CD14-positive monocyte (primary cell): ENCODE data around the gene APBA2. TPM values are rescaled to one million over a fixed set of nuclear protein-coding genes. Genes with fewer than 3 reads are reported as not detected.
A peak's percentile ranks its signal among the peaks of the same experiment; 100 is the strongest.

Experiments used
- DNase-seq, 3 donors: peaks; one replicate each; pipeline ENCODE4 v3.0.0-alpha.2; 2011 to 2022
- H2AFZ ChIP-seq: 2 replicates; pipeline ENCODE4 v1.6.0; 2012; ENCODE audit warnings: mild to moderate bottlenecking, low read depth, low read length, inconsistent platforms; ENCODE audit not compliant: insufficient read depth, poor library complexity, severe bottlenecking
- H3K27ac ChIP-seq, 2 donors: 1 replicate in 1 of 2; 2 replicates in 1 of 2; pipeline ENCODE4 v1.5.1; 2012 to 2013; ENCODE audit warnings: low read length in 2 of 2, control low read depth in 1 of 2, inconsistent platforms in 1 of 2, low read depth in 1 of 2, mild to moderate bottlenecking in 1 of 2
- H3K27me3 ChIP-seq, 2 donors: one replicate each; pipeline versions ENCODE4 v1.6.0 to v1.6.1; 2011 to 2013; ENCODE audit warnings: low read length in 2 of 2; ENCODE audit not compliant: control insufficient read depth in 2 of 2, insufficient read depth in 2 of 2
- H3K36me3 ChIP-seq, 2 donors: replicated peaks in 1 of 2; 1 replicate in 1 of 2; 2 replicates in 1 of 2; pipeline versions ENCODE4 v1.5.1 to v1.6.1; 2012 to 2013; ENCODE audit warnings: low read length in 2 of 2, control low read depth in 1 of 2, inconsistent platforms in 1 of 2, mild to moderate bottlenecking in 1 of 2; ENCODE audit not compliant: insufficient read depth in 2 of 2, control insufficient read depth in 1 of 2
- H3K4me1 ChIP-seq, 2 donors: 1 replicate in 1 of 2; 2 replicates in 1 of 2; pipeline versions ENCODE4 v1.5.1 to v1.6.1; 2012 to 2013; ENCODE audit warnings: low read length in 2 of 2, control low read depth in 1 of 2, inconsistent platforms in 1 of 2, mild to moderate bottlenecking in 1 of 2, moderate library complexity in 1 of 2; ENCODE audit not compliant: insufficient read depth in 2 of 2, control insufficient read depth in 1 of 2
- H3K4me2 ChIP-seq: replicated peaks from 2 replicates; pipeline ENCODE3; 2012; ENCODE audit warnings: low read length, moderate library complexity, mild to moderate bottlenecking; ENCODE audit not compliant: poor library complexity, severe bottlenecking; ENCODE audit errors: extremely low read depth
- H3K4me3 ChIP-seq, 3 experiments: fragments of 200-600 bp in 1 of 3; sonication (generic) in 1 of 3; replicated peaks in 1 of 3; 1 replicate in 2 of 3; 2 replicates in 1 of 3; pipeline ENCODE4 v1.5.1; 2011 to 2013; ENCODE audit warnings: low read length in 3 of 3, mild to moderate bottlenecking in 3 of 3, control low read depth in 2 of 3, low read depth in 2 of 3, inconsistent platforms in 1 of 3, moderate library complexity in 1 of 3
- H3K79me2 ChIP-seq: 2 replicates; pipeline ENCODE4 v1.6.0; 2012; ENCODE audit warnings: mild to moderate bottlenecking, control low read depth, inconsistent platforms, low read length, moderate library complexity; ENCODE audit not compliant: insufficient read depth
- H3K9ac ChIP-seq: 2 replicates; pipeline ENCODE4 v1.6.0; 2017; ENCODE audit warnings: low read length, mild to moderate bottlenecking; ENCODE audit not compliant: insufficient read depth, poor library complexity, severe bottlenecking
- H3K9me3 ChIP-seq, 2 donors: replicated peaks in 1 of 2; 1 replicate in 1 of 2; 2 replicates in 1 of 2; pipeline versions ENCODE4 v1.5.1 to v1.6.1; 2012 to 2013; ENCODE audit warnings: low read length in 2 of 2, control low read depth in 1 of 2; ENCODE audit not compliant: control insufficient read depth in 1 of 2, insufficient read depth in 1 of 2
- H4K20me1 ChIP-seq: 2 replicates; pipeline ENCODE4 v1.6.0; 2012; ENCODE audit warnings: mild to moderate bottlenecking, low read length, control low read depth, moderate library complexity; ENCODE audit not compliant: insufficient read depth
- H3K27ac Mint-ChIP-seq, 7 donors: one replicate each; pipeline ENCODE4 v1.8.0; 2020; ENCODE audit warnings: mild to moderate bottlenecking in 7 of 7, mixed read lengths in 7 of 7, moderate library complexity in 6 of 7, inconsistent platforms in 2 of 7
- H3K27me3 Mint-ChIP-seq, 3 donors: one replicate each; pipeline ENCODE4 v1.8.0; 2021 to 2022; ENCODE audit warnings: low read depth in 3 of 3, mild to moderate bottlenecking in 3 of 3, mixed read lengths in 3 of 3, moderate library complexity in 3 of 3, inconsistent platforms in 1 of 3
- H3K36me3 Mint-ChIP-seq, 2 donors: one replicate each; pipeline ENCODE4 v1.8.0; 2020; ENCODE audit warnings: mixed read lengths in 2 of 2, inconsistent platforms in 1 of 2, mild to moderate bottlenecking in 1 of 2
- H3K4me1 Mint-ChIP-seq: one replicate; pipeline ENCODE4 v1.8.0; 2020; ENCODE audit warnings: mild to moderate bottlenecking, mixed read lengths
- H3K4me3 Mint-ChIP-seq, 2 donors: one replicate each; pipeline ENCODE4 v1.8.0; 2020; ENCODE audit warnings: mild to moderate bottlenecking in 2 of 2, mixed read lengths in 2 of 2, moderate library complexity in 1 of 2
- H3K9me3 Mint-ChIP-seq, 7 donors: one replicate each; pipeline ENCODE4 v1.8.0; 2020 to 2022; ENCODE audit warnings: mixed read lengths in 7 of 7, mild to moderate bottlenecking in 6 of 7, moderate library complexity in 6 of 7, inconsistent platforms in 2 of 7
- WGBS: methylation state at CpG from one replicate; pipeline ENCODE4 v1.1.5; 2013; ENCODE audit warnings: missing lambda C conversion rate; ENCODE audit not compliant: insufficient coverage; 5-methylcytosine and 5-hydroxymethylcytosine counted together
- intact Hi-C, 2 donors: fragments of 100-400 bp; cut with micrococcal nuclease; formaldehyde crosslinking; loops; one replicate each; pipeline versions ENCODE4 v1.15.0 to v1.15.1; 2023
- polyA plus RNA-seq, 3 donors: library from polyadenylated mRNA; depleted of rRNA in 1 of 3; unstranded in 2 of 3; stranded (reverse) in 1 of 3; fragments of 300-500 nt in 2 of 3; fragments of >200 nt in 1 of 3; fragmentation: Illumina TruSeq in 2 of 3; gene quantifications; 1 replicate in 2 of 3; 2 replicates in 1 of 3; pipeline ENCODE4 v1.2.3, GENCODE V29; 2012 to 2021
- TF ChIP-seq, protein P1 (sequence below): fragments of 200-600 bp; IDR thresholded peaks from one replicate; pipeline ENCODE4 v1.8.0; 2022; ENCODE audit warnings: antibody characterized with exemption, mild to moderate bottlenecking

APBA2 gene
- polyA plus RNA-seq, 3 donors, result 0.30 TPM; not detected in 2

DNA sequence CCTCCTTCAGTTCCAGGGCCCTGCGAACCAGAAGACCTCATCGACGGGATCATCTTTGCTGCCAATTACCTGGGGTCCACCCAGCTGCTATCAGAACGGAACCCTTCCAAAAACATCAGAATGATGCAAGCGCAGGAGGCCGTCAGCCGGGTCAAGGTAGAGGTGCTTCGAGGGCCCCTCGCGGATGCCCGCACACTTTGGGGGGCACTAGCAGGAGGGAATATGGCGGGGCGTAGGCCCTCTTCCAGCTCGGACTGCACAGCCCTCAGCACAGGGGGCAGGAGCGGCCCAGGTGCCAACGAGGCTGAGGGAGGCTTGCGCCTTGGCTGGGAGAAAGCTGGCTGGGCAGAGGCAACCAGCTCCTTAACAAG, 207.3 kb downstream of the APBA2 start:
- H3K79me2 ChIP-seq, result no peaks in the 10 kb centered on the region
- Mint-ChIP-seq H3K36me3 (no peaks in the 10 kb centered on the region), H3K4me1 (peaks cover 4% of the 10 kb centered on the region), H3K4me3 (no peak overlapping the region), H3K9me3 (no peaks in the 10 kb centered on the region), H3K27me3 (peaks cover 0 to 11% (median 0%) of the 10 kb centered on the region in 3 donors), H3K27ac (no peak overlapping the region)
- no peaks in the 10 kb centered on the region for H3K36me3 ChIP-seq
- H3K9ac ChIP-seq, result no peak overlapping the region
- H3K27me3 ChIP-seq, result no peaks in the 10 kb centered on the region
- no peaks in the 10 kb centered on the region for H4K20me1 ChIP-seq
- no peaks in the 10 kb centered on the region for H3K9me3 ChIP-seq
- H3K27ac ChIP-seq, result no peak overlapping the region
- 96% methylated on average over 16 of the region's 17 CpGs for WGBS
- DNase-seq, result no peak
- intact Hi-C loops, result no loop called here
- no peak overlapping the region for H3K4me2 ChIP-seq
- TF ChIP-seq, protein P1, sequence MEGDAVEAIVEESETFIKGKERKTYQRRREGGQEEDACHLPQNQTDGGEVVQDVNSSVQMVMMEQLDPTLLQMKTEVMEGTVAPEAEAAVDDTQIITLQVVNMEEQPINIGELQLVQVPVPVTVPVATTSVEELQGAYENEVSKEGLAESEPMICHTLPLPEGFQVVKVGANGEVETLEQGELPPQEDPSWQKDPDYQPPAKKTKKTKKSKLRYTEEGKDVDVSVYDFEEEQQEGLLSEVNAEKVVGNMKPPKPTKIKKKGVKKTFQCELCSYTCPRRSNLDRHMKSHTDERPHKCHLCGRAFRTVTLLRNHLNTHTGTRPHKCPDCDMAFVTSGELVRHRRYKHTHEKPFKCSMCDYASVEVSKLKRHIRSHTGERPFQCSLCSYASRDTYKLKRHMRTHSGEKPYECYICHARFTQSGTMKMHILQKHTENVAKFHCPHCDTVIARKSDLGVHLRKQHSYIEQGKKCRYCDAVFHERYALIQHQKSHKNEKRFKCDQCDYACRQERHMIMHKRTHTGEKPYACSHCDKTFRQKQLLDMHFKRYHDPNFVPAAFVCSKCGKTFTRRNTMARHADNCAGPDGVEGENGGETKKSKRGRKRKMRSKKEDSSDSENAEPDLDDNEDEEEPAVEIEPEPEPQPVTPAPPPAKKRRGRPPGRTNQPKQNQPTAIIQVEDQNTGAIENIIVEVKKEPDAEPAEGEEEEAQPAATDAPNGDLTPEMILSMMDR, result no peak
- no peaks in the 10 kb centered on the region for H3K4me1 ChIP-seq
- H2AFZ ChIP-seq, result no peak overlapping the region
- H3K4me3 ChIP-seq, result no peak overlapping the region

DNA sequence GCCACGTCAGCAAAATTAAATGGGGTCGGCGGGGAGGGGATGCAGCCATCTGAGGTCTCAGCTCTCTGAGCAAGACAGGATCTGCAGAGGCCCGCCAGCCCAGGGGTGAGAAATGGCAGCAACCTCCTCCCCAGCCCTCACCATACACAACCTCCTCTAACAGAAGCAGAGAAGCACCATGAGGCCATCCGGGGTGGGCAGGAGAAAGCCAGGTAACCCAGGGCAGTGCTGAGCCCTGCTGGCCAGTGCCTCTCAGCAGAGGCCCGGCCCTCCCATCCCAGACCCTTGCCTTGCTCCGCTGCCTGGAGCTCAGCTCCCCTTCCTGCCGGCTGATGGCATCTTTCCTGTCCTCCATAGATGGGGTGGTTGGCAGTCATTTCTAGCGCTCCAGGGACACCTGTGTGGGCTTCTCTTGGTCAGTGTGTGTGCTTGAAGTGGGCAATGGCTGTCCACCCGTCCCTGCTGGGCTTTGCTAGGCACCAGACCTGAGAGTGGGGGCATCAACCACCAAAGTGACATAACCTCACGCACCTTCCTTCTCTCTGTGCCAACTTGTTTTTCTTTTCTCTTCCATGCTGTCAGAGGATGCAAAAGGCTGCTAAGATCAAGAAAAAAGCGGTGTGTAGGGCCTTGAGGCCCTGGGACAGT, 208.0 kb downstream of the APBA2 start:
- Histone ChIP-seq H4K20me1 (no peaks in the 10 kb centered on the region), H3K9ac (no peak overlapping the region), H3K9me3 (no peaks in the 10 kb centered on the region), H3K4me3 (no peak overlapping the region), H3K79me2 (no peaks in the 10 kb centered on the region), H3K4me2 (no peak overlapping the region), H3K4me1 (no peaks in the 10 kb centered on the region), H3K27me3 (no peaks in the 10 kb centered on the region), H3K36me3 (no peaks in the 10 kb centered on the region), H2AFZ (no peak overlapping the region), H3K27ac (no peak overlapping the region)
- peaks cover 4% of the 10 kb centered on the region for H3K4me1 Mint-ChIP-seq
- H3K9me3 Mint-ChIP-seq, result no peaks in the 10 kb centered on the region
- peak overlapping the region in 1 of 7 donors; percentile 58 for H3K27ac Mint-ChIP-seq
- WGBS, result 94% methylated on average over 5 of the region's 12 CpGs
- no peaks in the 10 kb centered on the region for H3K36me3 Mint-ChIP-seq
- no peak for DNase-seq
- peaks cover 0 to 11% (median under 1%) of the 10 kb centered on the region in 3 donors for H3K27me3 Mint-ChIP-seq
- intact Hi-C loops, result no loop called here
- no peak overlapping the region for H3K4me3 Mint-ChIP-seq
- TF ChIP-seq, protein P1, result no peak
